ENCODE measurements around the gene PSORS1C1. TPM values are rescaled to one million over a fixed set of nuclear protein-coding genes. Genes with fewer than 3 reads are reported as not detected.
"Not testable (repeated sequence)": the region's sequence is repeated elsewhere in the genome, so short reads cannot be mapped to it uniquely, and the experiment has no call there.

PSORS1C1 gene, protein sequence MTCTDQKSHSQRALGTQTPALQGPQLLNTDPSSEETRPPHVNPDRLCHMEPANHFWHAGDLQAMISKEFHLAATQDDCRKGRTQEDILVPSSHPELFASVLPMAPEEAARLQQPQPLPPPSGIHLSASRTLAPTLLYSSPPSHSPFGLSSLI
- polyA plus RNA-seq, result 1 to 10 TPM in 1 of 3 donors, under 1 TPM in 2; 0.02 to 2.0 (median 0.28) TPM

DNA sequence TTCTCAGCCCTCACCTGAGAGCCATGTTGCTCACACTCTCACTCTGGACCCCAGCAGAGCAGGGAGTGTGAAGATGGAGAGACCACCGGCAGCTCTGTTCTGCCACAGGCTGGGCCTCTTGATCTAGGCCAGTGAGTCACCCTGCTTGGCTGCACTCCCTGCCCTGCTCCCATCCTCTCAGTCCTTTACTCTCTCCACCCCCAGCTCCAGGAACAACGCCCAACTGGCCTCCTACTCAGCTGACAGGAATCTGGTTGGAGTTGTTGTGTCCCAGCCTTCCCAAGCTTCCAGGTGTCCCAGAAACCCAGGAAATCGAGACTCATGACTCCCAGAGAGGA lies at the start of gene PSORS1C1:
PSORS1C1 (plus strand) TSS at position 260 of the 338 bp plus-strand sequence. CDS start 14,833 bp downstream, outside the sequence.
- 23 to 40% (median 28%) methylated on average over 3 of the region's 3 CpGs for WGBS, 3 donors
- no peak within 1 kb of the TSS for H3K27ac ChIP-seq (ENCODE audit: low read depth, low read length)

GRCh38 chr6:31065556-31065955 lies 49.0 kb upstream of the PSORS1C1 start:
- H3K27ac ChIP-seq (ENCODE audit: low read depth, low read length), result no peak overlapping the region
- WGBS, 3 donors, result 53 to 60% (median 59%) methylated on average over 2 of the region's 2 CpGs

DNA sequence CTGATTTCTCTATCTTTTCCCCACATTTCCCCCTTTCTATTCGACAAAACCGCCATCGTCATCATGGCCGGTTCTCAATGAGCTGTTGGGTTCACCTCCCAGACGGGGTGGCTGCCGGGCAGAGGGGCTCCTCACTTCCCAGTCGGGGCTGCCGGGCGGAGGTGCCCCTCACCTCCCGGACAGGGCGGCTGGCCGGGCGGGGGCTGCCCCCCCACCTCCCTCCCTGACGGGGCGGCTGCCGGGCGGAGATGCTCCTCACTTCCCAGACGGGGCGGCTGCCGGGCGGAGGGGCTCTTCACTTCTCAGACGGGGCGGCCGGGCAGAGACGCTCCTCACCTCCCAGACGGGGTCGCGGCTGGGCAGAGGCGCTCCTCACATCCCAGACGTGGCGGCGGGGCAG lies 47.6 kb upstream of the PSORS1C1 start:
- WGBS, 3 donors, result 84 to 94% (median 92%) methylated on average over 16 to 23 of the region's 32 CpGs
- H3K27ac ChIP-seq (ENCODE audit: low read depth, low read length), result not testable (repeated sequence)

GRCh38 chr6:31067891-31068668 lies 46.5 kb upstream of the PSORS1C1 start:
- WGBS, 3 donors, result 80 to 86% (median 81%) methylated on average over 6 of the region's 11 CpGs
- H3K27ac ChIP-seq (ENCODE audit: low read depth, low read length), result not testable (repeated sequence)

DNA sequence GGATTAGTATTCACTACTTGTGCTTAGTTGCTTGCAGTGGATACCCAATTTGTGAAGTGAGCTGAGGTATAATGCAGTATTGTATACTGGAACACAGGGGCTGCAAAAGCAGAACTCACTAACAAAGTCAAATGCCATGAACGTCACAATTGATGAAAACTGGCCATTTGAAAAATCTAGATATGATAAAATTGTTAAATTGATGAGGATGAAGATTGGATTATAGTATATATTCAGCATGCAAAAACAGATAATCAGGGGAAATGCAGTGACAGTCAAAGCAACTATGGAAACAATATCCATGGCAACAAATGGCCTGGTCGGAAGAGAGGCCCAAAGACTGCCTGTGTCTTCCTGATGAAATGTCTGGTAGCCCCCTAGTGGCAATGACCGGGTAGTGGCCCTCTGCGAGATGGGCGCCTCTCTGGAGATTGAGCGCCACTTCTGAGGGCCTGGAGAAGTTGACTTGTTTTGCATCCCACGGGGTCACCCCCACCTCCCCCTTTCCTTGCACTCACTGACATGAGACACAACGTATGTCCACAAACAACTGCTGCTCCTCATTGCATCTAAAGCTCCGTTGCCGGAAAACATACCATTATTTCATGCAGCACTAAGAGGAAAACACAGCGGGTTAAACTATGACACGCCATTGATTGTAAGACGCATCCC lies 45.8 kb upstream of the PSORS1C1 start:
- H3K27ac ChIP-seq (ENCODE audit: low read depth, low read length), result no peak overlapping the region
- WGBS, 3 donors, result 38 to 52% (median 49%) methylated on average over 13 of the region's 13 CpGs

DNA sequence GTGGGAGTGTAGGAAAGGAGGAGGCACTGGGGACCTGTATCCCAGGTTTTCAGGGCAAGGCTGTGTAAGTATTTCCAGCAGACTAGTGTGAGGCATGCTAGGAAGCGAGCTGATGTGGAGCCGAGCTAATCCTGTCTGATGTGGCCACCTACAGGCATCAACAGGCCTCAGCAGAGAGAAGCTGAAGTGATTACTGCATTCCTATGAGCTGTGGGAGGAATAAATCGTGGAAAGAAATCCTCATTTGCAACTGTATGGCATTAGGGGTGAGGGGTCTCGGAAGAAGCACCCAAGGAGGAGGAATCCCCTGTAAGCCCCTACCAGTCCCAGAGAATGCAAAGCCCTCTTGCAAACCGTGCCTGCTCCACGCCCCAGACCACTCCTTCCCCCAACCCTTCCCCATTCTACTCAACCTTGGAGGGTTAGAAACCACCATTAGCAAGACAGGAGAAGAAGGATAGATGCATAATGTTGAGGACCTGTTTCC lies 43.8 kb upstream of the PSORS1C1 start:
- 34 to 48% (median 45%) methylated on average over 6 of the region's 6 CpGs for WGBS, 3 donors
- H3K27ac ChIP-seq (ENCODE audit: low read depth, low read length), result no peak overlapping the region

- 89 to 94% (median 94%) methylated on average over 4 of the region's 4 CpGs for WGBS, 3 donors
- H3K27ac ChIP-seq (ENCODE audit: low read depth, low read length), result no peak overlapping the region
Measured at GRCh38 chr6:31074401-31074800, 40.2 kb upstream of the PSORS1C1 start.

GRCh38 chr6:31075528-31075927 lies 39.1 kb upstream of the PSORS1C1 start:
- 93 to 100% (median 100%) methylated on average over 1 of the region's 1 CpG for WGBS, 3 donors
- no peak overlapping the region for H3K27ac ChIP-seq (ENCODE audit: low read depth, low read length)

DNA sequence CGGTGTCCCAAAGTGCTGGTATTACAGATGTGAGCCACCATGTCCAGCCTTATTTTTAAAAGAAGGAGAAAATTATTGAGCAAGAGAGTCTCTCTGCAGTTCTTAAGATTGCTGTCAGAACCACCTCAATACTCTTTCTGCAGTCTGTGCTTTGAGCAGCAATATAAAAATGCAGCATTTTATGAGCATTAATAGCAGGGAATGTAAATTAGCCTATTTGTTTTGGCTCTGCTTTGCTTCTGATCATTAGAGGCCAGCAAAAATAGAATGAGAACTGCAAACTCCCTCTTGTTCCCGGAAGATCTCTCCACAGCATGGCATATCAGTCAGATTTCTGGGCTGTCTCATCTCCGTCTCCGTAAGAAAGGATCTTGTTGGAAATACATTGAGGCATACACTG lies 38.0 kb upstream of the PSORS1C1 start:
- 90 to 92% (median 91%) methylated on average over 4 of the region's 4 CpGs for WGBS, 3 donors
- no peak overlapping the region for H3K27ac ChIP-seq (ENCODE audit: low read depth, low read length)

GRCh38 chr6:31079656-31080261 lies 34.8 kb upstream of the PSORS1C1 start:
- WGBS, 3 donors, result 17 to 27% (median 22%) methylated on average over 22 of the region's 22 CpGs

DNA sequence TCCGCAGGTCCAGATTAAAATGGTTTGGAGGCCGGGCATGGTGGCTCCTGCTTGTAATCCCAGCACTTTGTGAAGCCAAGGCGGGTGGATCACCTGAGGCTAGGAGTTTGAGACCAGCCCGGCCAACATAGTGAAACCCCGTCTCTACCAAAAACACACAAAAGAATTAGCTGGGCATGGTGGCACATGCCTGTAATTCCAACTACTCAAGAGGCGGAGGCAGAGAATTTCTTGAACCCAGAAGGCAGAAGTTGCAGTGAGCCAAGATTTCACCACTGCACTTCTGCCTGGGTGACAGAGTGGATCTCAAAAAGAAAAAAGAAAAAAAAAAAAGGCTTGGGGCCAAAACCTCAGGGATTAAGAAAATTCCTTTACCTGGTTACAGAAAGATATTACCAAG lies 32.7 kb upstream of the PSORS1C1 start:
- WGBS, 3 donors, result 81 to 91% (median 90%) methylated on average over 6 of the region's 6 CpGs
- H3K27ac ChIP-seq (ENCODE audit: low read depth, low read length), result no peak overlapping the region

More at GRCh38 chr6:31079656-31080261, 34.8 kb upstream of the PSORS1C1 start:
- no peak overlapping the region for H3K27ac ChIP-seq (ENCODE audit: low read depth, low read length)

GRCh38 chr6:31083742-31084354 lies 30.8 kb upstream of the PSORS1C1 start:
- 37 to 51% (median 38%) methylated on average over 8 of the region's 8 CpGs for WGBS, 3 donors
- H3K27ac ChIP-seq (ENCODE audit: low read depth, low read length), result no peak overlapping the region

DNA sequence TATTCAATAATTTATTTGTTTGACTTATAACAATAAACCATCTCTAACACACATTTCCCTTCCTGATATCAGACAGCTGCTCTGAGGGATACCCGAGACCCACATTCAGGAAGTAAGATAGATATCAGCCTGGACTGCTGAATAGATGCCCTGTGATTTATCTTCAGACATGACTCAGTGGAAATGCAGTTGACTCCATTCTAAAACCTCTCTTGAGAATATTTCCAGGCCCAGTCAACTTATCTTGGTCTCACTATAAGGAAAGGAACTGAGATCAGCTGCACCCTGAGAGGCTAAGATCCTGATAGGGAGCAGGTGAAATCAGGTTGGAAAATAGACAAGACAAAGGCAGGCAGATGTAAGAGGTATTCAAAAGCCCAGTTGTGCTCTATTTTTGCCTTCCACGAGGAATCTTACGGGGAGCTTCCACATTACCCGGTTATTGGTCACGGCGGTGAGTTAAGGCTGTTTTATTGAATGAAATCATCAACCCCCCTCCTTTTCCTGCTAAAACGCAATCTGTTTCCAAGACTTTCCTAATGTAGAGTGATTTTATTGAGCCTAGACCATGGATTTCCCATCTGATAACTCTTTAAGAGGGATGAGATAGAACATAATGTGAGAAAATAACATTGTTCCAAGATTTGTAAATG lies 27.7 kb upstream of the PSORS1C1 start:
- 19 to 35% (median 23%) methylated on average over 7 of the region's 7 CpGs for WGBS, 3 donors
- no peak overlapping the region for H3K27ac ChIP-seq (ENCODE audit: low read depth, low read length)

GRCh38 chr6:31087494-31088089 lies 27.0 kb upstream of the PSORS1C1 start:
- WGBS, 3 donors, result 11 to 13% (median 13%) methylated on average over 14 of the region's 14 CpGs
- H3K27ac ChIP-seq (ENCODE audit: low read depth, low read length), result no peak overlapping the region

- H3K27ac ChIP-seq (ENCODE audit: low read depth, low read length), result no peak overlapping the region
- WGBS, 3 donors, result 84 to 94% (median 91%) methylated on average over 3 of the region's 3 CpGs
Measured at GRCh38 chr6:31090275-31090972, 24.2 kb upstream of the PSORS1C1 start.

DNA sequence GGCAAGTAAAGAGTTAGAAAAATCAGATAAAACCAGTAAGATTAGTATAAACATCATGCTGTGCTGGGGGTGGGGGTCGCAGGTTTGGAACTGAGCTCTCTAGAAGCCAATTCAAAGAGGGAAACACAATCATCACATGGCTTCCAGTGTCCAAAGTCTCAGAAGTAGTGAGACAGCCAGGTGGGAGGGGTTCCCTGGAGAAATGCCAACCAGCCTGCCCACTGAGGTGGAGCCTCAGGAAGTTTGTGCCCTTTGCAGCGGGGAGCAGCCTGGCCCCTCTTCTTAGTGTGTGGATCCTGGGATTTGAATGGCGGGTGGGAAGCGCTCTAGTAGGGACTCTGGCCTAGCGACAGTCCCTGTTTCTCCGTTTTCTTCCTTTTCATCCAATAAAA lies 23.6 kb upstream of the PSORS1C1 start:
- WGBS, 3 donors, result 91 to 92% (median 92%) methylated on average over 6 of the region's 6 CpGs
- H3K27ac ChIP-seq (ENCODE audit: low read depth, low read length), result no peak overlapping the region

DNA sequence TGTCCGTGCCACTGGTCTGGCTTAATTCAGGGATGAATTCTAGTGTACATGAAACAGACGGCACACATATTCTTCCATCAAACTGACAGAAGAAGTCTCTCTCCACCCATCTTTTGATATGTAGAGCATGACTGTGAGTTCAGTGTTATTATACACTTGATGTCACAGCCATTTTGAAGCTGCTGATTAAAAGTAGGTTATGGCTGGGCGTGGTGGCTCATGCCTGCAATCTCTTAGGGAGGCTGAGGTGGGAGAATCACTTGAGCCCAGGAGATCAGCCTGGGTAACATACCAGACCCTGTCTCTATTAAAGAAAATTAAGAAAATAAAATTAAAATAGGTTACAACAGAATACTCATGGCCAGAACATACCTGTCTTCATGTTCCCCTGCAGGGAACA lies 22.9 kb upstream of the PSORS1C1 start:
- WGBS, 3 donors, result 46 to 59% (median 50%) methylated on average over 3 of the region's 3 CpGs
- no peak overlapping the region for H3K27ac ChIP-seq (ENCODE audit: low read depth, low read length)

Data from adipose tissue (tissue), 3 donors.